B cell (primary cell): ENCODE measurements around the gene KCNS3. TPM values are rescaled to one million over a fixed set of nuclear protein-coding genes. Genes with fewer than 3 reads are reported as not detected.

Experiments used
- ATAC-seq: fragments of 200-7000 bp; cut with Tn5 transposase; one replicate; pipeline ENCODE4 v1.10.0; 2021; ENCODE audit warnings: low read depth, mild to moderate bottlenecking, moderate number of reproducible peaks, moderate library complexity
- CTCF ChIA-PET: fragments of 350-600 bp; sonication (Branson Sonifier 250); formaldehyde crosslinking; loops from one replicate; lab custom pipeline; 2021; ENCODE audit warnings: antibody characterized with exemption, inconsistent platforms; lab: Charles Lee
- POLR2A ChIA-PET: fragments of 350-600 bp; sonication (Branson Sonifier 250); formaldehyde crosslinking; loops from one replicate; lab custom pipeline; 2021; ENCODE audit warnings: antibody characterized with exemption; lab: Charles Lee
- DNase-seq: peaks from one replicate; pipeline ENCODE4 v3.0.0; 2013
- H2AFZ ChIP-seq: 2 replicates; pipeline ENCODE4 v1.6.1; 2012; ENCODE audit warnings: mild to moderate bottlenecking, low read depth, low read length; ENCODE audit not compliant: insufficient read depth, poor library complexity, severe bottlenecking
- H3K27ac ChIP-seq, 2 donors: 1 replicate in 1 of 2; 2 replicates in 1 of 2; pipeline ENCODE4 v1.5.1; 2012 to 2013; ENCODE audit warnings: low read length in 2 of 2, mild to moderate bottlenecking in 2 of 2, moderate library complexity in 1 of 2
- H3K27me3 ChIP-seq, 4 experiments: fragments of 200-600 bp in 1 of 4; sonication (generic) in 1 of 4; replicated peaks in 1 of 4; 1 replicate in 2 of 4; 2 replicates in 2 of 4; pipeline versions ENCODE4 v1.6.1 to v1.7.0; 2013 to 2016; ENCODE audit warnings: low read length in 3 of 4, mild to moderate bottlenecking in 2 of 4, mixed read lengths in 1 of 4, moderate library complexity in 1 of 4; ENCODE audit not compliant: insufficient read depth in 4 of 4, control insufficient read depth in 3 of 4; ENCODE audit errors: control extremely low read depth in 1 of 4
- H3K36me3 ChIP-seq, 2 experiments: replicated peaks in 1 of 2; 1 replicate in 1 of 2; 2 replicates in 1 of 2; pipeline versions ENCODE4 v1.6.1 to v1.7.1; 2013; ENCODE audit warnings: low read length in 1 of 2; ENCODE audit not compliant: insufficient read depth in 2 of 2, control insufficient read depth in 1 of 2; ENCODE audit errors: control extremely low read depth in 1 of 2, extremely low read depth in 1 of 2
- H3K4me1 ChIP-seq, 2 donors: fragments of 200-600 bp in 1 of 2; sonication (generic) in 1 of 2; 1 replicate in 1 of 2; 2 replicates in 1 of 2; pipeline versions ENCODE4 v1.5.1 to v1.6.1; 2013 to 2017; ENCODE audit warnings: low read length in 2 of 2; ENCODE audit not compliant: control insufficient read depth in 2 of 2, insufficient read depth in 2 of 2
- H3K4me2 ChIP-seq: replicated peaks from 2 replicates; pipeline ENCODE3; 2012; ENCODE audit warnings: mild to moderate bottlenecking, low read depth, low read length; ENCODE audit not compliant: poor library complexity, severe bottlenecking
- H3K4me3 ChIP-seq, 5 experiments: fragments of 200-600 bp in 1 of 5; sonication (generic) in 1 of 5; 1 replicate in 3 of 5; 2 replicates in 2 of 5; pipeline versions ENCODE4 v1.5.1 to v1.7.0; 2011 to 2016; ENCODE audit warnings: low read length in 4 of 5, mild to moderate bottlenecking in 4 of 5, low read depth in 2 of 5, control low read depth in 1 of 5, moderate library complexity in 1 of 5; ENCODE audit not compliant: insufficient read depth in 1 of 5; ENCODE audit errors: control extremely low read depth in 1 of 5, extremely low read depth in 1 of 5
- H3K79me2 ChIP-seq: fragments of 200-600 bp; sonication (generic); one replicate; pipeline ENCODE4 v1.6.0; 2016; ENCODE audit warnings: low read length; ENCODE audit not compliant: control insufficient read depth, insufficient read depth
- H3K9ac ChIP-seq: fragments of 200-600 bp; sonication (generic); 2 replicates; pipeline ENCODE4 v1.6.1; 2017; ENCODE audit warnings: mild to moderate bottlenecking, low read length, moderate library complexity
- H3K9me3 ChIP-seq, 3 donors: one replicate each; pipeline versions ENCODE4 v1.6.1 to v1.7.1; 2013; ENCODE audit warnings: low read length in 2 of 3; ENCODE audit not compliant: control insufficient read depth in 2 of 3, insufficient read depth in 1 of 3; ENCODE audit errors: control extremely low read depth in 1 of 3
- H4K20me1 ChIP-seq: 2 replicates; pipeline ENCODE4 v1.6.0; 2012; ENCODE audit warnings: mild to moderate bottlenecking, low read length; ENCODE audit not compliant: insufficient read depth, control insufficient read depth, poor library complexity, severe bottlenecking
- H3K27ac Mint-ChIP-seq: one replicate; pipeline ENCODE4 v1.8.0; 2021; ENCODE audit warnings: mixed read lengths
- H3K27me3 Mint-ChIP-seq: one replicate; pipeline ENCODE4 v1.8.0; 2021; ENCODE audit warnings: mixed read lengths
- H3K4me1 Mint-ChIP-seq: one replicate; pipeline ENCODE4 v1.8.0; 2021; ENCODE audit warnings: mixed read lengths
- H3K4me3 Mint-ChIP-seq: one replicate; pipeline ENCODE4 v1.8.0; 2021; ENCODE audit warnings: mixed read lengths
- H3K9me3 Mint-ChIP-seq: one replicate; pipeline ENCODE4 v1.8.0; 2022; ENCODE audit warnings: mixed read lengths; ENCODE audit not compliant: insufficient read depth
- CTCF ChIP-seq: fragments of 200-600 bp; IDR thresholded peaks from one replicate; pipeline ENCODE4 v1.8.0; 2022; ENCODE audit warnings: antibody characterized with exemption, mild to moderate bottlenecking
- EZH2 ChIP-seq: IDR thresholded peaks from 2 replicates; pipeline ENCODE4 v1.6.1; 2012; ENCODE audit warnings: borderline replicate concordance, low read depth, mild to moderate bottlenecking, moderate library complexity, low read length; ENCODE audit not compliant: insufficient read depth, poor library complexity, severe bottlenecking
- WGBS: methylation state at CpG from one replicate; pipeline ENCODE4 v1.1.5; 2013; ENCODE audit warnings: missing lambda C conversion rate; ENCODE audit not compliant: insufficient coverage; 5-methylcytosine and 5-hydroxymethylcytosine counted together
- intact Hi-C: fragments of 100-400 bp; cut with micrococcal nuclease; formaldehyde crosslinking; loops from one replicate; pipeline ENCODE4 v1.10.0; 2022
- polyA plus RNA-seq: library from polyadenylated mRNA; depleted of rRNA; stranded (reverse); fragments of >200 nt; gene quantifications from 2 replicates; pipeline ENCODE4 v1.2.3, GENCODE V29; 2012
- total RNA-seq, 2 donors: library from RNA; stranded (reverse); fragments of 120-200 nt in 1 of 2; gene quantifications; 1 replicate in 1 of 2; 2 replicates in 1 of 2; pipeline versions ENCODE4 v1.2.3 to v1.2.4, GENCODE V29; 2013 to 2022

The KCNS3 gene
- total and polyA plus RNA-seq, 2 donors (not counting 1 experiment from before 2014, with no cell fraction given) = 0.10 to 0.76 TPM

GRCh38 chr2:17894556-17894955 is 16.1 kb downstream of the KCNS3 start:
- H4K20me1 ChIP-seq = no peaks in the 10 kb centered on the region
- CTCF ChIA-PET = no interaction called here
- POLR2A ChIA-PET = no interaction called here
- no peak for ATAC-seq
- DNase-seq = no peak
- no peaks in the 10 kb centered on the region for H3K4me1 ChIP-seq
- intact Hi-C loops = no loop called here
- H3K9me3 ChIP-seq = peaks cover 0 to 10% (median 3%) of the 10 kb centered on the region in 3 donors
- no peak overlapping the region for H3K4me2 ChIP-seq
- Mint-ChIP-seq H3K27me3 (peaks cover 36% of the 10 kb centered on the region), H3K27ac (no peak overlapping the region), H3K4me1 (no peaks in the 10 kb centered on the region), H3K4me3 (no peak overlapping the region), H3K9me3 (peaks cover 10% of the 10 kb centered on the region)
- H3K27me3 ChIP-seq = peaks cover 0 to 14% (median 6%) of the 10 kb centered on the region in 4 experiments
- 40% methylated on average over 1 of the region's 2 CpGs for WGBS
- no peaks in the 10 kb centered on the region for H3K79me2 ChIP-seq
- H3K36me3 ChIP-seq = no peaks in the 10 kb centered on the region
- no peak overlapping the region for H3K27ac ChIP-seq
- no peak for TF ChIP-seq EZH2
- no peak for TF ChIP-seq CTCF
- H2AFZ ChIP-seq = no peak overlapping the region
- no peak overlapping the region for H3K4me3 ChIP-seq
- no peak overlapping the region for H3K9ac ChIP-seq

DNA sequence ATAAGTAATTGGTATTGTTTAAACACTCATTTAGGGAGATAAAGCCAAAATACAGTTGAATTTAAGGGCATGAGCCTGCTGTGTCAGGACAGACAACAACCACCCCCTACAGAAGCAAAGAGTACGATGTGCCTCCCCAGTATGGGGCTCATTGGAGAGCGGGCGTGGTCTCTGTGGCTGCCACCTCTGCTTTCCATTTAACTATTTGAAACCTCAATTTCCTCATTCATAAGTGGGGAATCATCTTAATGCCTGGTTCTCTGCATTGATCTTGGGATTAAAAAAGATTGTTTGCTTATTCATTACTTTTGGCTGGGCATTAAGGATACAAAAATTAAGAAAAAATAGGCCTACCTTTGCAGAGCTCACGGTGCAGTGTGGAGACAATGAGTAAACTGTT is 21.4 kb downstream of the KCNS3 start:
- Histone ChIP-seq H3K4me1 (no peaks in the 10 kb centered on the region), H3K36me3 (no peaks in the 10 kb centered on the region), H3K4me2 (no peak overlapping the region), H2AFZ (no peak overlapping the region), H3K4me3 (no peak overlapping the region), H3K9ac (no peak overlapping the region), H3K27ac (no peak overlapping the region), H3K9me3 (no peaks in the 10 kb centered on the region), H4K20me1 (no peaks in the 10 kb centered on the region), H3K79me2 (no peaks in the 10 kb centered on the region), H3K27me3 (peaks cover 0 to 18% (median 5%) of the 10 kb centered on the region in 4 experiments)
- ATAC-seq (no peak), DNase-seq (no peak)
- ChIA-PET CTCF (no interaction called here), POLR2A (no interaction called here)
- intact Hi-C loops = no loop called here
- TF ChIP-seq CTCF (no peak), EZH2 (no peak)
- H3K9me3 Mint-ChIP-seq = no peaks in the 10 kb centered on the region
- H3K4me1 Mint-ChIP-seq = no peaks in the 10 kb centered on the region
- no peak overlapping the region for H3K27ac Mint-ChIP-seq
- H3K27me3 Mint-ChIP-seq = peaks cover 32% of the 10 kb centered on the region
- 91% methylated on average over 1 of the region's 4 CpGs for WGBS
- no peak overlapping the region for H3K4me3 Mint-ChIP-seq
